GM19240 (cell line): ENCODE measurements around the gene PNMT.

Experiments
- DNase-seq: peaks from one replicate; pipeline ENCODE4 v3.0.0; 2011; ENCODE audit warnings: low spot score; ENCODE audit not compliant: insufficient read length

PNMT gene

GRCh38 chr17:39667945-39668924, at the start of gene PNMT:
Gene PNMT (plus strand): TSS chr17:39668453. CDS start chr17:39668476, 23 bp downstream.
- peak; percentile 63 for DNase-seq

- DNase-seq: no peak
Observed at GRCh38 chr17:39618956-39619785, 49.1 kb upstream of the PNMT start.

GRCh38 chr17:39619786-39620101, 48.5 kb upstream of the PNMT start:
- DNase-seq: no peak

- peak; percentile 95 for DNase-seq
Observed at GRCh38 chr17:39621523-39622379, 46.5 kb upstream of the PNMT start.

GRCh38 chr17:39622380-39623006, 45.8 kb upstream of the PNMT start:
- DNase-seq: no peak

- DNase-seq: peak; percentile 89
Observed at GRCh38 chr17:39623356-39623950, 44.8 kb upstream of the PNMT start.

- no peak for DNase-seq
Observed at GRCh38 chr17:39624313-39624712, 43.9 kb upstream of the PNMT start.

- no peak for DNase-seq
Observed at GRCh38 chr17:39625198-39625785, 43.0 kb upstream of the PNMT start.

GRCh38 chr17:39626171-39627046, 41.8 kb upstream of the PNMT start, which contains the start of gene PPP1R1B:
Gene PPP1R1B (plus strand): TSS chr17:39626952. CDS start chr17:39627393, 441 bp downstream.
- no peak for DNase-seq

GRCh38 chr17:39627047-39627711, 41.1 kb upstream of the PNMT start:
- no peak for DNase-seq

- DNase-seq: no peak
Observed at GRCh38 chr17:39627712-39628516, 40.3 kb upstream of the PNMT start.

- no peak for DNase-seq
Observed at GRCh38 chr17:39628655-39629493, 39.4 kb upstream of the PNMT start.

- DNase-seq: no peak
Observed at GRCh38 chr17:39629494-39629880, 38.8 kb upstream of the PNMT start.

GRCh38 chr17:39629898-39630297, 38.4 kb upstream of the PNMT start:
- DNase-seq: no peak

GRCh38 chr17:39631403-39631802, 36.9 kb upstream of the PNMT start:
- DNase-seq: no peak

GRCh38 chr17:39632153-39632941, 35.9 kb upstream of the PNMT start:
- no peak for DNase-seq
